Measurements from ENCODE around the gene TNRC6C.
"Not testable (repeated sequence)": the region's sequence is repeated elsewhere in the genome, so short reads cannot be mapped to it uniquely, and the experiment has no call there.

DNA sequence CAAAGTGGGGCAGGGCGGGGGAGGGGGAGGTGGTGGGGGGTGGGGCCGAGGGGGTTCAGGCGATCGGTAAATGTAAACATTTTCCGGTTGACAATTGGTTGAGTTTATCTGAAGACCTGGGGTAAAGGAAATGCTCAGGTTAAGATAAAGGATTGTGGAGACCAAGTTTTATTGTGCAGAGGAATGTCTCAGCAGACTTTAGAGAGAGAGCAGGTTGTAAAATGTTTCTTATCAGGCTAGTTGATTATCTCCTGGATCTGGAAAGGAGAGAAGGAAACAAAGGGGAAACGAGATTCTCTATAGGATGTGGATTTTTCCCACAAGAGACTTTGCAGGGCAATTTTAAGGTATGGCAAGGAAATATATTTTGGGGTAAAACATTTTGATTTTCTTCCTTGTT is 22.8 kb upstream of the TNRC6C start:
- not testable (repeated sequence) for TF ChIP-seq NR1H2 (CRISPR knock-in tag; IDR thresholded peaks at IDR 0.05); ZFP30 (CRISPR knock-in tag; IDR thresholded peaks at IDR 0.05; ENCODE audit: borderline replicate concordance); ZNF77 (CRISPR knock-in tag; IDR thresholded peaks at IDR 0.05); ZNF12 (CRISPR knock-in tag; IDR thresholded peaks at IDR 0.05); ESRRA (IDR thresholded peaks at IDR 0.05; ENCODE audit: borderline replicate concordance, low read depth); CREB1 (IDR thresholded peaks at IDR 0.05); CREB1 (CRISPR knock-in tag; IDR thresholded peaks at IDR 0.05)
- TF ChIP-seq, protein P1, sequence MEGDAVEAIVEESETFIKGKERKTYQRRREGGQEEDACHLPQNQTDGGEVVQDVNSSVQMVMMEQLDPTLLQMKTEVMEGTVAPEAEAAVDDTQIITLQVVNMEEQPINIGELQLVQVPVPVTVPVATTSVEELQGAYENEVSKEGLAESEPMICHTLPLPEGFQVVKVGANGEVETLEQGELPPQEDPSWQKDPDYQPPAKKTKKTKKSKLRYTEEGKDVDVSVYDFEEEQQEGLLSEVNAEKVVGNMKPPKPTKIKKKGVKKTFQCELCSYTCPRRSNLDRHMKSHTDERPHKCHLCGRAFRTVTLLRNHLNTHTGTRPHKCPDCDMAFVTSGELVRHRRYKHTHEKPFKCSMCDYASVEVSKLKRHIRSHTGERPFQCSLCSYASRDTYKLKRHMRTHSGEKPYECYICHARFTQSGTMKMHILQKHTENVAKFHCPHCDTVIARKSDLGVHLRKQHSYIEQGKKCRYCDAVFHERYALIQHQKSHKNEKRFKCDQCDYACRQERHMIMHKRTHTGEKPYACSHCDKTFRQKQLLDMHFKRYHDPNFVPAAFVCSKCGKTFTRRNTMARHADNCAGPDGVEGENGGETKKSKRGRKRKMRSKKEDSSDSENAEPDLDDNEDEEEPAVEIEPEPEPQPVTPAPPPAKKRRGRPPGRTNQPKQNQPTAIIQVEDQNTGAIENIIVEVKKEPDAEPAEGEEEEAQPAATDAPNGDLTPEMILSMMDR (IDR thresholded peaks at IDR 0.05 in 2 of 3, conservative IDR thresholded peaks at IDR 0.05 in 1 of 3; ENCODE audit: insufficient read depth in 2 of 3, low read depth in 1 of 3, low read length in 3 of 3): not testable (repeated sequence)
